DOHH2 (cell line): ENCODE measurements around the gene ABAT.

ENCODE experiments used
- H3F3A ChIP-seq: fragments of 200-600 bp; sonication (generic), shearing (Covaris generic); 2 replicates; pipeline ENCODE4 v1.6.0; 2016; ENCODE audit warnings: antibody characterized with exemption, mild to moderate bottlenecking; ENCODE audit not compliant: control insufficient read depth, insufficient read depth
- H3K27ac ChIP-seq: fragments of 200-600 bp; sonication (generic); 2 replicates; pipeline ENCODE4 v1.5.1; 2014; ENCODE audit warnings: low read depth, mild to moderate bottlenecking, low read length, moderate library complexity
- H3K27me3 ChIP-seq: fragments of 200-600 bp; sonication (generic); 2 replicates; pipeline ENCODE4 v1.6.1; 2014; ENCODE audit warnings: mild to moderate bottlenecking, low read length, mixed read lengths; ENCODE audit not compliant: control insufficient read depth
- H3K36me3 ChIP-seq: fragments of 200-600 bp; sonication (generic); 2 replicates; pipeline ENCODE4 v1.6.1; 2014; ENCODE audit warnings: mild to moderate bottlenecking, low read length, moderate library complexity, mixed read lengths; ENCODE audit not compliant: control insufficient read depth
- H3K4me1 ChIP-seq: fragments of 200-600 bp; sonication (generic); 2 replicates; pipeline ENCODE4 v1.6.1; 2014; ENCODE audit warnings: mild to moderate bottlenecking, low read length, mixed read lengths; ENCODE audit not compliant: control insufficient read depth
- H3K4me2 ChIP-seq: fragments of 200-600 bp; sonication (generic); 2 replicates; pipeline ENCODE4 v1.6.0; 2014; ENCODE audit warnings: mild to moderate bottlenecking, low read length, moderate library complexity
- H3K4me3 ChIP-seq: fragments of 200-600 bp; sonication (generic); 2 replicates; pipeline ENCODE4 v1.5.1; 2014; ENCODE audit warnings: mild to moderate bottlenecking, low read length, mixed read lengths
- H3K79me2 ChIP-seq: fragments of 200-600 bp; sonication (generic); 2 replicates; pipeline ENCODE4 v1.6.1; 2014; ENCODE audit warnings: mild to moderate bottlenecking, low read length, mixed read lengths; ENCODE audit not compliant: control insufficient read depth
- H3K9me2 ChIP-seq: fragments of 200-600 bp; sonication (generic); replicated peaks from 2 replicates; pipeline ENCODE4 v1.6.1; 2014; ENCODE audit warnings: mild to moderate bottlenecking, low read length, mixed read lengths; ENCODE audit not compliant: control insufficient read depth
- H3K9me3 ChIP-seq: fragments of 200-600 bp; sonication (generic); 2 replicates; pipeline ENCODE4 v1.6.1; 2014; ENCODE audit warnings: antibody characterized with exemption, low read length, mixed read lengths; ENCODE audit not compliant: control insufficient read depth, insufficient read depth
- H4K20me1 ChIP-seq: fragments of 200-600 bp; sonication (generic); 2 replicates; pipeline ENCODE4 v1.6.0; 2014; ENCODE audit warnings: low read depth, mild to moderate bottlenecking, antibody characterized with exemption, low read length, moderate library complexity; ENCODE audit not compliant: control insufficient read depth, insufficient read depth
- EZH2phosphoT487 ChIP-seq: fragments of 200-600 bp; sonication (generic); IDR thresholded peaks from 2 replicates; pipeline ENCODE4 v1.6.1; 2017; ENCODE audit warnings: borderline replicate concordance, mild to moderate bottlenecking, antibody characterized with exemption, low read length, moderate library complexity, mixed read lengths
- TF ChIP-seq, protein P1 (sequence below): fragments of 200-600 bp; sonication (generic); IDR thresholded peaks from one replicate; pipeline ENCODE4 v1.5.1; 2014; ENCODE audit warnings: antibody characterized with exemption, mild to moderate bottlenecking, low read depth, low read length; ENCODE audit not compliant: poor library complexity, severe bottlenecking

ABAT gene

DNA sequence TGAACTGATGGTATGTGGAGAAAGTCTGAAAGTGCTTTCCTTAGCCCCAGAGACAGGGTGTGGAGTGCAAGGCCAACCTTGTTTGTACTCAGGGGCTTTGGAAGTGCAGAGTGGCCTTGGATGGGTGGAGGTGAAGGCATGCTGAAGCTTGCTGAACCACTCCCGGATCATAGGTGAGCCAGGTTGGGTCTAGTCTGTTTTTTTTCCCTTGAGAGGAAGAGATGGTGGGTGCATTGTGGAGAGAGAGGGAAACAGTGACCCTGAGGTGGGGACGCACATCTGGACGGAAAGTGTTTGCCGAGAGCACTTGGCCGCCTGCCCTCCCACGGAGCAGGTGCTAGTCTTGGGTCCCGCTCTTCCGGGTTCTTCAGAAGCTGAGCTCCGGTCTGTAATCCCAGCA is 12.5 kb downstream of the ABAT start:
- H3K4me3 ChIP-seq = no peak overlapping the region
- no peak overlapping the region for H3K27ac ChIP-seq
- H3K4me1 ChIP-seq = no peaks in the 10 kb centered on the region
- peaks cover 8% of the 10 kb centered on the region for H3K27me3 ChIP-seq
- no peaks in the 10 kb centered on the region for H3F3A ChIP-seq
- H3K9me3 ChIP-seq = peaks cover 13% of the 10 kb centered on the region
- H3K4me2 ChIP-seq = no peak overlapping the region
- no peaks in the 10 kb centered on the region for H4K20me1 ChIP-seq
- no peaks in the 10 kb centered on the region for H3K36me3 ChIP-seq
- H3K9me2 ChIP-seq = no peaks in the 10 kb centered on the region
- no peaks in the 10 kb centered on the region for H3K79me2 ChIP-seq
- TF ChIP-seq, protein P1, sequence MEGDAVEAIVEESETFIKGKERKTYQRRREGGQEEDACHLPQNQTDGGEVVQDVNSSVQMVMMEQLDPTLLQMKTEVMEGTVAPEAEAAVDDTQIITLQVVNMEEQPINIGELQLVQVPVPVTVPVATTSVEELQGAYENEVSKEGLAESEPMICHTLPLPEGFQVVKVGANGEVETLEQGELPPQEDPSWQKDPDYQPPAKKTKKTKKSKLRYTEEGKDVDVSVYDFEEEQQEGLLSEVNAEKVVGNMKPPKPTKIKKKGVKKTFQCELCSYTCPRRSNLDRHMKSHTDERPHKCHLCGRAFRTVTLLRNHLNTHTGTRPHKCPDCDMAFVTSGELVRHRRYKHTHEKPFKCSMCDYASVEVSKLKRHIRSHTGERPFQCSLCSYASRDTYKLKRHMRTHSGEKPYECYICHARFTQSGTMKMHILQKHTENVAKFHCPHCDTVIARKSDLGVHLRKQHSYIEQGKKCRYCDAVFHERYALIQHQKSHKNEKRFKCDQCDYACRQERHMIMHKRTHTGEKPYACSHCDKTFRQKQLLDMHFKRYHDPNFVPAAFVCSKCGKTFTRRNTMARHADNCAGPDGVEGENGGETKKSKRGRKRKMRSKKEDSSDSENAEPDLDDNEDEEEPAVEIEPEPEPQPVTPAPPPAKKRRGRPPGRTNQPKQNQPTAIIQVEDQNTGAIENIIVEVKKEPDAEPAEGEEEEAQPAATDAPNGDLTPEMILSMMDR = no peak
- no peak for TF ChIP-seq EZH2phosphoT487

DNA sequence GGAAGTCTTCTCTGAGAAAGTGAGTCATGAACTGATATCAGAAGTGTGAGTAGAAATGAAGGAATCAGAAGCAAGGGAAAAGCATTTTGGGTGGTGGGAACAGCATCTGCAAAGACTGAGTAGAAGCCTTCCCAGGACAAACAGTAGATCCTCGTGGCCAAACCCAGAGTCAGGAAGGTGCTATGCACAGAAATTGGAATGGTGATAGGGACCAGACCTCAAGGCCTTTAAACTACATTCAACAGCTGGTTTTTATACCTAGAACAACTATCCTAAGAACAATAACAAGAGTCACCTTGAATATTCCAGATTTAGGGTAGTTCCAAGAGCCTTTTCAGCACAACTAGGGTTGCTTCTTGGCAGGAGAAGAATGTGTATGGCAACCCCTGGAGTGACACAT is 15.3 kb downstream of the ABAT start:
- peaks cover 1% of the 10 kb centered on the region; the same call in 1 of the 2 replicates for H3K27me3 ChIP-seq
- no peak overlapping the region for H3K4me3 ChIP-seq
- H3K27ac ChIP-seq = no peak overlapping the region
- TF ChIP-seq, protein P1 = no peak
- no peak for TF ChIP-seq EZH2phosphoT487
- H3K9me2 ChIP-seq = no peaks in the 10 kb centered on the region
- no peaks in the 10 kb centered on the region for H3K4me1 ChIP-seq
- no peak overlapping the region for H3K4me2 ChIP-seq
- no peaks in the 10 kb centered on the region for H3K79me2 ChIP-seq
- no peaks in the 10 kb centered on the region for H4K20me1 ChIP-seq
- H3F3A ChIP-seq = no peaks in the 10 kb centered on the region
- no peaks in the 10 kb centered on the region for H3K36me3 ChIP-seq
- H3K9me3 ChIP-seq = peaks cover 13% of the 10 kb centered on the region

DNA sequence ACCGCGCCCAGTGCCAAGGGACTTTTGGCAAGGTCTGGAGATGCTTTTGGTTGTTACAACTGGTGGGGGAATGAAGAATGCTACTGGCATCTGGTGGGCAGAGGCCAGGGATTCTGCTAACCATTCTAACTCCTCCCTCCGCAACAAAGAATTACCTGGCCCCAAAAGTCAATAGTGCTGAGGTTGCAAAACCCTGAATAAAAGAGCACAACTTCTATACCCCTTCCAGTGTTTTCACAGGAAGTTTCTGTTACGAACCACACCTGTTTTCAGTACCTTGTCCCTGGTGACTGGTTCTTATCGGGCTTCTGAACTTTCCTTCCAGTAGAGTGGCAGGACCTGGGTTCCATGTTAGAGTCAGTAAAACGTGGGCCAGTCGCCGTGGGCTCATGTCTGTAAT is 17.3 kb downstream of the ABAT start:
- H3K27ac ChIP-seq = no peak overlapping the region
- no peak overlapping the region for H3K4me3 ChIP-seq
- no peaks in the 10 kb centered on the region for H3K36me3 ChIP-seq
- peaks cover 4% of the 10 kb centered on the region for H3K27me3 ChIP-seq
- no peaks in the 10 kb centered on the region for H4K20me1 ChIP-seq
- no peak overlapping the region for H3K4me2 ChIP-seq
- no peaks in the 10 kb centered on the region for H3K9me2 ChIP-seq
- TF ChIP-seq, protein P1 = no peak
- no peak for TF ChIP-seq EZH2phosphoT487
- H3F3A ChIP-seq = no peaks in the 10 kb centered on the region
- no peaks in the 10 kb centered on the region for H3K79me2 ChIP-seq
- H3K4me1 ChIP-seq = no peaks in the 10 kb centered on the region
- H3K9me3 ChIP-seq = peaks cover 13% of the 10 kb centered on the region
